Endothelial cell of umbilical vein (primary cell): ENCODE results near the gene ACAD11. TPM values are rescaled to one million over a fixed set of nuclear protein-coding genes. Genes with fewer than 3 reads are reported as not detected.

Source experiments
- BruUV-seq: library from RNA; stranded (reverse); fragments of 400-500 nt; replicated peaks from 2 replicates; lab custom pipeline; 2021; lab: Mats Ljungman, UMichigan
- CTCF ChIA-PET: fragments of 300-600, 350-600 bp; sonication (Branson Sonifier 250); formaldehyde crosslinking; loops from one replicate; lab custom pipeline; 2021; ENCODE audit warnings: antibody characterized with exemption, inconsistent platforms; lab: Charles Lee
- POLR2A ChIA-PET: fragments of 300-600, 350-600 bp; sonication (Branson Sonifier 250); formaldehyde crosslinking; loops from one replicate; lab custom pipeline; 2021; ENCODE audit warnings: antibody characterized with exemption, inconsistent platforms; lab: Charles Lee
- DNase-seq: peaks from one replicate; pipeline ENCODE4 v3.0.0-alpha.2; 2011; ENCODE audit warnings: low read depth, low spot score
- FAIRE-seq: peaks from 2 replicates; lab custom pipeline; 2011; peaks lifted over from hg19 to GRCh38; lab: Jason Lieb, UNC
- H2AFZ ChIP-seq: 2 replicates; pipeline ENCODE4 v1.6.0; 2012; ENCODE audit warnings: low read depth, low read length, control low read depth, inconsistent platforms
- H3K27ac ChIP-seq: 2 replicates; pipeline ENCODE4 v1.5.1; 2011; ENCODE audit warnings: low read depth, mild to moderate bottlenecking, control low read depth, low read length, moderate library complexity; ENCODE audit not compliant: insufficient read depth
- H3K27me3 ChIP-seq, 2 experiments: 2 replicates each; pipeline versions ENCODE4 v1.6.0 to v1.6.1; 2011; ENCODE audit warnings: low read length in 2 of 2, mixed read lengths in 1 of 2; ENCODE audit not compliant: control insufficient read depth in 2 of 2, insufficient read depth in 2 of 2
- H3K36me3 ChIP-seq, 2 experiments: 2 replicates in 1 of 2; 3 replicates in 1 of 2; pipeline ENCODE4 v1.5.1; 2011; ENCODE audit warnings: low read length in 2 of 2, mild to moderate bottlenecking in 1 of 2, moderate library complexity in 1 of 2; ENCODE audit not compliant: control insufficient read depth in 2 of 2, insufficient read depth in 2 of 2; ENCODE audit errors: extremely low read depth in 1 of 2
- H3K4me1 ChIP-seq: 3 replicates; pipeline ENCODE4 v1.5.1; 2011; ENCODE audit warnings: mild to moderate bottlenecking, low read length; ENCODE audit not compliant: control insufficient read depth, insufficient read depth; ENCODE audit errors: extremely low read depth
- H3K4me2 ChIP-seq: 2 replicates; pipeline ENCODE4 v1.6.1; 2011; ENCODE audit warnings: low read length, control low read depth, mixed read lengths; ENCODE audit not compliant: insufficient read depth
- H3K4me3 ChIP-seq, 3 experiments: fragments of 200-600 bp in 1 of 3; sonication (generic), shearing (Covaris generic) in 1 of 3; replicated peaks in 1 of 3; 2 replicates each; pipeline ENCODE4 v1.5.1; 2011 to 2016; ENCODE audit warnings: control low read depth in 3 of 3, low read length in 3 of 3, mild to moderate bottlenecking in 2 of 3, inconsistent platforms in 1 of 3, low read depth in 1 of 3, moderate library complexity in 1 of 3; ENCODE audit not compliant: insufficient read depth in 1 of 3
- H3K79me2 ChIP-seq: 2 replicates; pipeline ENCODE4 v1.6.0; 2012; ENCODE audit warnings: low read length, inconsistent platforms; ENCODE audit not compliant: control insufficient read depth, insufficient read depth
- H3K9ac ChIP-seq: replicated peaks from 2 replicates; pipeline ENCODE3; 2011; ENCODE audit warnings: low read length, control low read depth; ENCODE audit not compliant: insufficient read depth; ENCODE audit errors: extremely low read depth
- H3K9me1 ChIP-seq: replicated peaks from 3 replicates; pipeline ENCODE4 v1.6.0; 2011; ENCODE audit warnings: mild to moderate bottlenecking, low read length; ENCODE audit not compliant: control insufficient read depth, insufficient read depth; ENCODE audit errors: extremely low read depth
- H3K9me3 ChIP-seq: replicated peaks from 2 replicates; pipeline ENCODE4 v1.5.1; 2012; ENCODE audit warnings: low read length, inconsistent platforms; ENCODE audit not compliant: control insufficient read depth, insufficient read depth
- H4K20me1 ChIP-seq: replicated peaks from 2 replicates; pipeline ENCODE3; 2011; ENCODE audit warnings: mild to moderate bottlenecking, low read length; ENCODE audit not compliant: control insufficient read depth, insufficient read depth; ENCODE audit errors: extremely low read depth
- FOS ChIP-seq: IDR thresholded peaks from 2 replicates; pipeline ENCODE4 v1.6.1; 2011; ENCODE audit warnings: mild to moderate bottlenecking, low read length, moderate library complexity, borderline replicate concordance; ENCODE audit not compliant: insufficient read depth
- JUN ChIP-seq: IDR thresholded peaks from 2 replicates; pipeline ENCODE4 v1.6.1; 2011; ENCODE audit warnings: borderline replicate concordance, low read depth; ENCODE audit not compliant: insufficient read length, insufficient read depth
- MYC ChIP-seq: IDR thresholded peaks from one replicate; pipeline ENCODE4 v1.6.1; 2011; ENCODE audit warnings: mild to moderate bottlenecking, low read depth, low read length
- POLR2AphosphoS5 ChIP-seq: IDR thresholded peaks from 2 replicates; pipeline ENCODE4 v1.6.1; 2012; ENCODE audit warnings: low read depth, mild to moderate bottlenecking, control low read depth, low read length, moderate library complexity; ENCODE audit not compliant: insufficient read depth
- dilution Hi-C: fragments of 300-500 bp; cut with MboI; formaldehyde crosslinking; loops from one replicate; pipeline ENCODE4 v1.15.0; 2019; ENCODE audit warnings: low sequenced_read_pairs; ENCODE audit not compliant: extremely low pct_ligation_motif_present
- intact Hi-C: fragments of 100-400 bp; cut with micrococcal nuclease; formaldehyde crosslinking; loops from one replicate; pipeline ENCODE4 v1.10.0; 2022
- polyA plus RNA-seq, 4 experiments: library from polyadenylated mRNA; depleted of rRNA in 3 of 4; stranded (reverse) in 3 of 4; unstranded in 1 of 4; fragments of >200 nt; gene quantifications; 2 replicates each; pipeline versions ENCODE4 v1.2.1 to v1.2.3, GENCODE V29; 2011 to 2012; ENCODE audit warnings: missing spikeins in 1 of 4
- total RNA-seq: library from RNA; stranded (reverse); gene quantifications from 2 replicates; pipeline ENCODE4 v1.2.3, GENCODE V29; 2021
- TF ChIP-seq, protein P1 (sequence below), 2 donors: IDR thresholded peaks; 1 replicate in 1 of 2; 2 replicates in 1 of 2; pipeline ENCODE4 v1.5.1; 2011; ENCODE audit warnings: low read length in 2 of 2, mild to moderate bottlenecking in 2 of 2, moderate library complexity in 2 of 2, control low read depth in 1 of 2, inconsistent platforms in 1 of 2, low read depth in 1 of 2; ENCODE audit not compliant: insufficient read depth in 1 of 2; ENCODE audit errors: extremely low read depth in 1 of 2

Gene ACAD11
- total and polyA plus RNA-seq, 2 donors (not counting 3 experiments of a cell fraction or from before 2014, with no cell fraction given), result 9.6 to 17.9 TPM

DNA sequence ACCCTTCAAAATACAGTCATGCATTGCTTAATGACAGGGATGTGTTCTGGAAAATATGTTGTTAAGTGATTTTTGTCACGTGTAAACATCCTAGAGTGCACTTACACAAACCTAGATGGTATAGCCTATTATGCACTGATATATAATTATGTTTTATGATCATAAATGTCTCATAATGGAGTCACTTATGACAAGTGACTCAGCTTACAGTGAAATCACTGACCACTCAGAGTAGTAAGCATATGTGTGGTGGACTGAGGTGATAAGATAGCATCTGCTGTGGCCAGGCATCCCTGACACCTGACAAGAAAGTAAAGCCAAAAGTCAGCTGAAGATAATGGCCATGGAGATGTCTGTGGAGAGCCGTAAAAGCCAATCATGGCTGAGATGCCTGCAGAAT lies 5.4 kb downstream of the ACAD11 start:
- dilution Hi-C loops (no loop called here), intact Hi-C loops (no loop called here)
- Histone ChIP-seq H3K9me1 (no peaks in the 10 kb centered on the region), H2AFZ (no peak overlapping the region), H3K79me2 (no peaks in the 10 kb centered on the region), H3K36me3 (no peaks in the 10 kb centered on the region), H3K9ac (no peak overlapping the region), H3K4me3 (no peak overlapping the region), H3K4me2 (no peak overlapping the region), H3K27ac (no peak overlapping the region), H3K27me3 (no peaks in the 10 kb centered on the region), H3K4me1 (peaks cover 15% of the 10 kb centered on the region), H3K9me3 (no peaks in the 10 kb centered on the region), H4K20me1 (no peaks in the 10 kb centered on the region)
- POLR2A ChIA-PET, result no interaction called here
- BruUV-seq, result no TSS peak
- CTCF ChIA-PET, result interaction anchor here (3.0 kb wide), 1 partner anchor 12 kb away, joined by 9 read pairs; no protein-coding TSS in a partner anchor
- TF ChIP-seq POLR2AphosphoS5 (no peak), FOS (no peak), JUN (no peak), MYC (no peak)
- TF ChIP-seq, protein P1, sequence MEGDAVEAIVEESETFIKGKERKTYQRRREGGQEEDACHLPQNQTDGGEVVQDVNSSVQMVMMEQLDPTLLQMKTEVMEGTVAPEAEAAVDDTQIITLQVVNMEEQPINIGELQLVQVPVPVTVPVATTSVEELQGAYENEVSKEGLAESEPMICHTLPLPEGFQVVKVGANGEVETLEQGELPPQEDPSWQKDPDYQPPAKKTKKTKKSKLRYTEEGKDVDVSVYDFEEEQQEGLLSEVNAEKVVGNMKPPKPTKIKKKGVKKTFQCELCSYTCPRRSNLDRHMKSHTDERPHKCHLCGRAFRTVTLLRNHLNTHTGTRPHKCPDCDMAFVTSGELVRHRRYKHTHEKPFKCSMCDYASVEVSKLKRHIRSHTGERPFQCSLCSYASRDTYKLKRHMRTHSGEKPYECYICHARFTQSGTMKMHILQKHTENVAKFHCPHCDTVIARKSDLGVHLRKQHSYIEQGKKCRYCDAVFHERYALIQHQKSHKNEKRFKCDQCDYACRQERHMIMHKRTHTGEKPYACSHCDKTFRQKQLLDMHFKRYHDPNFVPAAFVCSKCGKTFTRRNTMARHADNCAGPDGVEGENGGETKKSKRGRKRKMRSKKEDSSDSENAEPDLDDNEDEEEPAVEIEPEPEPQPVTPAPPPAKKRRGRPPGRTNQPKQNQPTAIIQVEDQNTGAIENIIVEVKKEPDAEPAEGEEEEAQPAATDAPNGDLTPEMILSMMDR (IDR thresholded peaks at IDR 0.05; ENCODE audit: extremely low read depth in 1 of 2, insufficient read depth in 1 of 2, low read depth in 1 of 2, low read length in 2 of 2), result no peak
- DNase-seq (no peak), FAIRE-seq (no peak)
